SK-N-SH treated with all-trans-retinoic acid at 6 μM for 48 hours (cell line): ENCODE measurements around the gene ADAMTS2.

Source experiments
- ARNTL ChIP-seq: fragments of 450-650 bp; formaldehyde crosslinking; IDR thresholded peaks from 2 replicates; pipeline ENCODE4 v1.5.0; 2020; ENCODE audit warnings: low read depth, mild to moderate bottlenecking, moderate library complexity, borderline replicate concordance
- BACH2 ChIP-seq: fragments of 250-450 bp; sonication (Bioruptor Pico); IDR thresholded peaks from 2 replicates; pipeline ENCODE4 v1.9.0; 2021; ENCODE audit warnings: mild to moderate bottlenecking, borderline replicate concordance
- CSRNP3 ChIP-seq: fragments of 250-450 bp; sonication (Bioruptor Pico); IDR thresholded peaks from 2 replicates; pipeline ENCODE4 v1.5.1; 2021; ENCODE audit warnings: mild to moderate bottlenecking, moderate library complexity
- ESRRG ChIP-seq: fragments of 250-450 bp; sonication (Bioruptor Pico); IDR thresholded peaks from 2 replicates; pipeline ENCODE4 v1.6.1; 2021; ENCODE audit warnings: mild to moderate bottlenecking
- ISL1 ChIP-seq: fragments of 250-450 bp; sonication (Bioruptor Pico); IDR thresholded peaks from 2 replicates; pipeline ENCODE4 v2.1.2; 2022; ENCODE audit warnings: mild to moderate bottlenecking, moderate library complexity
- PATZ1 ChIP-seq: fragments of 250-450 bp; sonication (Bioruptor Pico); IDR thresholded peaks from 2 replicates; pipeline ENCODE4 v1.8.0; 2020; ENCODE audit warnings: mild to moderate bottlenecking, moderate library complexity, borderline replicate concordance
- TCF4 ChIP-seq: fragments of 250-450 bp; sonication (Bioruptor Pico); IDR thresholded peaks from 2 replicates; pipeline ENCODE4 v1.8.0; 2021; ENCODE audit warnings: mild to moderate bottlenecking, moderate library complexity, borderline replicate concordance
- ZC3H10 ChIP-seq: fragments of 250-450 bp; sonication (Bioruptor Pico); IDR thresholded peaks from 2 replicates; pipeline ENCODE4 v1.5.1; 2021; ENCODE audit warnings: mild to moderate bottlenecking, moderate library complexity
- ZFP30 ChIP-seq: fragments of 450-650 bp; formaldehyde crosslinking; IDR thresholded peaks from 2 replicates; pipeline ENCODE4 v1.5.0; 2022; ENCODE audit warnings: mild to moderate bottlenecking, moderate library complexity
- ZNF565 ChIP-seq: fragments of 450-650 bp; formaldehyde crosslinking; conservative IDR thresholded peaks from 2 replicates; pipeline ENCODE4 v1.5.0; 2020; ENCODE audit warnings: low read depth, mild to moderate bottlenecking, moderate library complexity
- ZNF70 ChIP-seq: fragments of 450-650 bp; formaldehyde crosslinking; IDR thresholded peaks from 2 replicates; pipeline ENCODE4 v1.5.0; 2020; ENCODE audit warnings: mild to moderate bottlenecking, moderate library complexity

DNA sequence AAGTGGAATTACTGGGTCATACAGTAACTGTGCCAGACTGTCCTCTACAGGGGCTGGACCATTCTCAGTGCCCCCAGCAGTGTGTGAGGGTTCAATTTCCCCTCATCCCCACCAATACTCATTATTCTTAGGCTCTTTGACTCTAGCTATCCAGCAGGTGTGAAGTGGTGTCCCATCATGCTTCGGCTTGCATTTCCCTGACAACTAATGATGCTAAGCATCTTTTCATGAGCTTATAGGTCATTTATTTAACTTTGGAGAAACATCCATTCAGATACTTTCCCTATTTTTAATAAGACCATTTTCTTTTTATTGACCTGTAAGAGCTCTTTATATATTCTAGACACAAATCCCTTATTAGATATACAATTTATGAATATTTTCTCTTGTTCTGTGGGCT is 63.6 kb downstream of the ADAMTS2 start:
- TF ChIP-seq ESRRG (CRISPR knock-in tag): no peak
- no peak for TF ChIP-seq BACH2 (CRISPR knock-in tag)
- no peak for TF ChIP-seq ZNF70 (CRISPR knock-in tag)
- TF ChIP-seq ISL1 (CRISPR knock-in tag): no peak
- no peak for TF ChIP-seq PATZ1
- no peak for TF ChIP-seq ZC3H10
- no peak for TF ChIP-seq ARNTL (CRISPR knock-in tag)
- TF ChIP-seq TCF4 (CRISPR knock-in tag): no peak
- no peak for TF ChIP-seq CSRNP3 (CRISPR knock-in tag)
- no peak for TF ChIP-seq ZFP30 (CRISPR knock-in tag)
- TF ChIP-seq ZNF565 (CRISPR knock-in tag): no peak
